ENCODE data around the gene EEPD1. TPM values are rescaled to one million over a fixed set of nuclear protein-coding genes. Genes with fewer than 3 reads are reported as not detected.

Gene EEPD1
- total RNA-seq, 1 experiment from 2014 or later, result 7.8 TPM

DNA sequence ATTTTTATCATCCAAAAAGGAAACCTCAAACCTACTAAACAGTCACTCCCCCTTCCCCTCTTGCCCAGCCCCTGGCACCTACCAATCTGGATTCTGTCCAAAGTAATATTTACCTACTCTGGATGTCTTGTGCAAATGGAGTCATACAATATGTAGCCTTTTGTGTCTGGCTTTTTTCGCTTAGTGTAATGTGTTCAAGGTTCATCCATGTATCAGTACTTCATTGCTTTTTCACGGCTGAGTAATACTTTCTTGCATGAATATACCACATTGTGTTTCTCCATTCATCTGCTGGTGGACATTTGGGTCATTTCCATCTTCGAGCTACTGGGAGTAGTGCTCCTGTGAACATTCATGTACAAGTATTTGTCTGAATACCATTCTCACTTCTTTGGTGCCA, 113.6 kb downstream of the EEPD1 start:
- ATAC-seq (no peak), DNase-seq (ENCODE audit: low spot score) (no peak)
- no peak overlapping the region for H3K27ac Mint-ChIP-seq
- ChIA-PET CTCF (interaction anchor here (1.2 kb wide), 1 partner anchor 18 kb away, joined by 3 read pairs; no protein-coding TSS in a partner anchor), POLR2A (no interaction called here)
- H3K4me3 Mint-ChIP-seq, result no peak overlapping the region
- no peaks in the 10 kb centered on the region for H3K36me3 Mint-ChIP-seq
- no peaks in the 10 kb centered on the region for H3K27me3 Mint-ChIP-seq (ENCODE audit: low read depth)
- TF ChIP-seq ZNF396 (CRISPR knock-in tag; IDR thresholded peaks at IDR 0.05; ENCODE audit: borderline replicate concordance), result no peak
- TF ChIP-seq, protein P1, sequence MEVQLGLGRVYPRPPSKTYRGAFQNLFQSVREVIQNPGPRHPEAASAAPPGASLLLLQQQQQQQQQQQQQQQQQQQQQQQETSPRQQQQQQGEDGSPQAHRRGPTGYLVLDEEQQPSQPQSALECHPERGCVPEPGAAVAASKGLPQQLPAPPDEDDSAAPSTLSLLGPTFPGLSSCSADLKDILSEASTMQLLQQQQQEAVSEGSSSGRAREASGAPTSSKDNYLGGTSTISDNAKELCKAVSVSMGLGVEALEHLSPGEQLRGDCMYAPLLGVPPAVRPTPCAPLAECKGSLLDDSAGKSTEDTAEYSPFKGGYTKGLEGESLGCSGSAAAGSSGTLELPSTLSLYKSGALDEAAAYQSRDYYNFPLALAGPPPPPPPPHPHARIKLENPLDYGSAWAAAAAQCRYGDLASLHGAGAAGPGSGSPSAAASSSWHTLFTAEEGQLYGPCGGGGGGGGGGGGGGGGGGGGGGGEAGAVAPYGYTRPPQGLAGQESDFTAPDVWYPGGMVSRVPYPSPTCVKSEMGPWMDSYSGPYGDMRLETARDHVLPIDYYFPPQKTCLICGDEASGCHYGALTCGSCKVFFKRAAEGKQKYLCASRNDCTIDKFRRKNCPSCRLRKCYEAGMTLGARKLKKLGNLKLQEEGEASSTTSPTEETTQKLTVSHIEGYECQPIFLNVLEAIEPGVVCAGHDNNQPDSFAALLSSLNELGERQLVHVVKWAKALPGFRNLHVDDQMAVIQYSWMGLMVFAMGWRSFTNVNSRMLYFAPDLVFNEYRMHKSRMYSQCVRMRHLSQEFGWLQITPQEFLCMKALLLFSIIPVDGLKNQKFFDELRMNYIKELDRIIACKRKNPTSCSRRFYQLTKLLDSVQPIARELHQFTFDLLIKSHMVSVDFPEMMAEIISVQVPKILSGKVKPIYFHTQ (CRISPR knock-in tag; IDR thresholded peaks at IDR 0.05), result no peak
- TF ChIP-seq, protein P2, sequence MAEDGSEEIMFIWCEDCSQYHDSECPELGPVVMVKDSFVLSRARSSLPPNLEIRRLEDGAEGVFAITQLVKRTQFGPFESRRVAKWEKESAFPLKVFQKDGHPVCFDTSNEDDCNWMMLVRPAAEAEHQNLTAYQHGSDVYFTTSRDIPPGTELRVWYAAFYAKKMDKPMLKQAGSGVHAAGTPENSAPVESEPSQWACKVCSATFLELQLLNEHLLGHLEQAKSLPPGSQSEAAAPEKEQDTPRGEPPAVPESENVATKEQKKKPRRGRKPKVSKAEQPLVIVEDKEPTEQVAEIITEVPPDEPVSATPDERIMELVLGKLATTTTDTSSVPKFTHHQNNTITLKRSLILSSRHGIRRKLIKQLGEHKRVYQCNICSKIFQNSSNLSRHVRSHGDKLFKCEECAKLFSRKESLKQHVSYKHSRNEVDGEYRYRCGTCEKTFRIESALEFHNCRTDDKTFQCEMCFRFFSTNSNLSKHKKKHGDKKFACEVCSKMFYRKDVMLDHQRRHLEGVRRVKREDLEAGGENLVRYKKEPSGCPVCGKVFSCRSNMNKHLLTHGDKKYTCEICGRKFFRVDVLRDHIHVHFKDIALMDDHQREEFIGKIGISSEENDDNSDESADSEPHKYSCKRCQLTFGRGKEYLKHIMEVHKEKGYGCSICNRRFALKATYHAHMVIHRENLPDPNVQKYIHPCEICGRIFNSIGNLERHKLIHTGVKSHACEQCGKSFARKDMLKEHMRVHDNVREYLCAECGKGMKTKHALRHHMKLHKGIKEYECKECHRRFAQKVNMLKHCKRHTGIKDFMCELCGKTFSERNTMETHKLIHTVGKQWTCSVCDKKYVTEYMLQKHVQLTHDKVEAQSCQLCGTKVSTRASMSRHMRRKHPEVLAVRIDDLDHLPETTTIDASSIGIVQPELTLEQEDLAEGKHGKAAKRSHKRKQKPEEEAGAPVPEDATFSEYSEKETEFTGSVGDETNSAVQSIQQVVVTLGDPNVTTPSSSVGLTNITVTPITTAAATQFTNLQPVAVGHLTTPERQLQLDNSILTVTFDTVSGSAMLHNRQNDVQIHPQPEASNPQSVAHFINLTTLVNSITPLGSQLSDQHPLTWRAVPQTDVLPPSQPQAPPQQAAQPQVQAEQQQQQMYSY (CRISPR knock-in tag; IDR thresholded peaks at IDR 0.05), result no peak
- TF ChIP-seq ZNF121 (CRISPR knock-in tag; IDR thresholded peaks at IDR 0.05), result no peak
- TF ChIP-seq, protein P3, sequence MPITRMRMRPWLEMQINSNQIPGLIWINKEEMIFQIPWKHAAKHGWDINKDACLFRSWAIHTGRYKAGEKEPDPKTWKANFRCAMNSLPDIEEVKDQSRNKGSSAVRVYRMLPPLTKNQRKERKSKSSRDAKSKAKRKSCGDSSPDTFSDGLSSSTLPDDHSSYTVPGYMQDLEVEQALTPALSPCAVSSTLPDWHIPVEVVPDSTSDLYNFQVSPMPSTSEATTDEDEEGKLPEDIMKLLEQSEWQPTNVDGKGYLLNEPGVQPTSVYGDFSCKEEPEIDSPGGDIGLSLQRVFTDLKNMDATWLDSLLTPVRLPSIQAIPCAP (CRISPR knock-in tag; IDR thresholded peaks at IDR 0.05), result no peak
- TF ChIP-seq, protein P4, sequence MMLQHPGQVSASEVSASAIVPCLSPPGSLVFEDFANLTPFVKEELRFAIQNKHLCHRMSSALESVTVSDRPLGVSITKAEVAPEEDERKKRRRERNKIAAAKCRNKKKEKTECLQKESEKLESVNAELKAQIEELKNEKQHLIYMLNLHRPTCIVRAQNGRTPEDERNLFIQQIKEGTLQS (CRISPR knock-in tag; conservative IDR thresholded peaks at IDR 0.05), result no peak
- TF ChIP-seq JUN (CRISPR knock-in tag; IDR thresholded peaks at IDR 0.05), result no peak
- TF ChIP-seq TCF7 (CRISPR knock-in tag; IDR thresholded peaks at IDR 0.05; ENCODE audit: low read depth), result no peak
- TF ChIP-seq NR3C1 (CRISPR knock-in tag; conservative IDR thresholded peaks at IDR 0.05; ENCODE audit: low read depth), result no peak
- no peak for TF ChIP-seq KAT7 (CRISPR knock-in tag; IDR thresholded peaks at IDR 0.05; ENCODE audit: borderline replicate concordance)
- no peak for TF ChIP-seq NFYB (CRISPR knock-in tag; conservative IDR thresholded peaks at IDR 0.05; ENCODE audit: low read depth)
- no peak for TF ChIP-seq CBFB (CRISPR knock-in tag; IDR thresholded peaks at IDR 0.05; ENCODE audit: low read depth)
- TF ChIP-seq, protein P5, sequence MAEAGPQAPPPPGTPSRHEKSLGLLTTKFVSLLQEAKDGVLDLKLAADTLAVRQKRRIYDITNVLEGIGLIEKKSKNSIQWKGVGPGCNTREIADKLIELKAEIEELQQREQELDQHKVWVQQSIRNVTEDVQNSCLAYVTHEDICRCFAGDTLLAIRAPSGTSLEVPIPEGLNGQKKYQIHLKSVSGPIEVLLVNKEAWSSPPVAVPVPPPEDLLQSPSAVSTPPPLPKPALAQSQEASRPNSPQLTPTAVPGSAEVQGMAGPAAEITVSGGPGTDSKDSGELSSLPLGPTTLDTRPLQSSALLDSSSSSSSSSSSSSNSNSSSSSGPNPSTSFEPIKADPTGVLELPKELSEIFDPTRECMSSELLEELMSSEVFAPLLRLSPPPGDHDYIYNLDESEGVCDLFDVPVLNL (CRISPR knock-in tag; IDR thresholded peaks at IDR 0.05; ENCODE audit: borderline replicate concordance, low read depth), result no peak
- TF ChIP-seq, protein P6, sequence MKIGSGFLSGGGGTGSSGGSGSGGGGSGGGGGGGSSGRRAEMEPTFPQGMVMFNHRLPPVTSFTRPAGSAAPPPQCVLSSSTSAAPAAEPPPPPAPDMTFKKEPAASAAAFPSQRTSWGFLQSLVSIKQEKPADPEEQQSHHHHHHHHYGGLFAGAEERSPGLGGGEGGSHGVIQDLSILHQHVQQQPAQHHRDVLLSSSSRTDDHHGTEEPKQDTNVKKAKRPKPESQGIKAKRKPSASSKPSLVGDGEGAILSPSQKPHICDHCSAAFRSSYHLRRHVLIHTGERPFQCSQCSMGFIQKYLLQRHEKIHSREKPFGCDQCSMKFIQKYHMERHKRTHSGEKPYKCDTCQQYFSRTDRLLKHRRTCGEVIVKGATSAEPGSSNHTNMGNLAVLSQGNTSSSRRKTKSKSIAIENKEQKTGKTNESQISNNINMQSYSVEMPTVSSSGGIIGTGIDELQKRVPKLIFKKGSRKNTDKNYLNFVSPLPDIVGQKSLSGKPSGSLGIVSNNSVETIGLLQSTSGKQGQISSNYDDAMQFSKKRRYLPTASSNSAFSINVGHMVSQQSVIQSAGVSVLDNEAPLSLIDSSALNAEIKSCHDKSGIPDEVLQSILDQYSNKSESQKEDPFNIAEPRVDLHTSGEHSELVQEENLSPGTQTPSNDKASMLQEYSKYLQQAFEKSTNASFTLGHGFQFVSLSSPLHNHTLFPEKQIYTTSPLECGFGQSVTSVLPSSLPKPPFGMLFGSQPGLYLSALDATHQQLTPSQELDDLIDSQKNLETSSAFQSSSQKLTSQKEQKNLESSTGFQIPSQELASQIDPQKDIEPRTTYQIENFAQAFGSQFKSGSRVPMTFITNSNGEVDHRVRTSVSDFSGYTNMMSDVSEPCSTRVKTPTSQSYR (CRISPR knock-in tag; IDR thresholded peaks at IDR 0.05), result no peak
- TF ChIP-seq ZNF138 (CRISPR knock-in tag; conservative IDR thresholded peaks at IDR 0.05), result no peak
- TF ChIP-seq, protein P7, sequence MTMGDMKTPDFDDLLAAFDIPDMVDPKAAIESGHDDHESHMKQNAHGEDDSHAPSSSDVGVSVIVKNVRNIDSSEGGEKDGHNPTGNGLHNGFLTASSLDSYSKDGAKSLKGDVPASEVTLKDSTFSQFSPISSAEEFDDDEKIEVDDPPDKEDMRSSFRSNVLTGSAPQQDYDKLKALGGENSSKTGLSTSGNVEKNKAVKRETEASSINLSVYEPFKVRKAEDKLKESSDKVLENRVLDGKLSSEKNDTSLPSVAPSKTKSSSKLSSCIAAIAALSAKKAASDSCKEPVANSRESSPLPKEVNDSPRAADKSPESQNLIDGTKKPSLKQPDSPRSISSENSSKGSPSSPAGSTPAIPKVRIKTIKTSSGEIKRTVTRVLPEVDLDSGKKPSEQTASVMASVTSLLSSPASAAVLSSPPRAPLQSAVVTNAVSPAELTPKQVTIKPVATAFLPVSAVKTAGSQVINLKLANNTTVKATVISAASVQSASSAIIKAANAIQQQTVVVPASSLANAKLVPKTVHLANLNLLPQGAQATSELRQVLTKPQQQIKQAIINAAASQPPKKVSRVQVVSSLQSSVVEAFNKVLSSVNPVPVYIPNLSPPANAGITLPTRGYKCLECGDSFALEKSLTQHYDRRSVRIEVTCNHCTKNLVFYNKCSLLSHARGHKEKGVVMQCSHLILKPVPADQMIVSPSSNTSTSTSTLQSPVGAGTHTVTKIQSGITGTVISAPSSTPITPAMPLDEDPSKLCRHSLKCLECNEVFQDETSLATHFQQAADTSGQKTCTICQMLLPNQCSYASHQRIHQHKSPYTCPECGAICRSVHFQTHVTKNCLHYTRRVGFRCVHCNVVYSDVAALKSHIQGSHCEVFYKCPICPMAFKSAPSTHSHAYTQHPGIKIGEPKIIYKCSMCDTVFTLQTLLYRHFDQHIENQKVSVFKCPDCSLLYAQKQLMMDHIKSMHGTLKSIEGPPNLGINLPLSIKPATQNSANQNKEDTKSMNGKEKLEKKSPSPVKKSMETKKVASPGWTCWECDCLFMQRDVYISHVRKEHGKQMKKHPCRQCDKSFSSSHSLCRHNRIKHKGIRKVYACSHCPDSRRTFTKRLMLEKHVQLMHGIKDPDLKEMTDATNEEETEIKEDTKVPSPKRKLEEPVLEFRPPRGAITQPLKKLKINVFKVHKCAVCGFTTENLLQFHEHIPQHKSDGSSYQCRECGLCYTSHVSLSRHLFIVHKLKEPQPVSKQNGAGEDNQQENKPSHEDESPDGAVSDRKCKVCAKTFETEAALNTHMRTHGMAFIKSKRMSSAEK (CRISPR knock-in tag; IDR thresholded peaks at IDR 0.05; ENCODE audit: borderline replicate concordance), result no peak
- TF ChIP-seq, protein P8, sequence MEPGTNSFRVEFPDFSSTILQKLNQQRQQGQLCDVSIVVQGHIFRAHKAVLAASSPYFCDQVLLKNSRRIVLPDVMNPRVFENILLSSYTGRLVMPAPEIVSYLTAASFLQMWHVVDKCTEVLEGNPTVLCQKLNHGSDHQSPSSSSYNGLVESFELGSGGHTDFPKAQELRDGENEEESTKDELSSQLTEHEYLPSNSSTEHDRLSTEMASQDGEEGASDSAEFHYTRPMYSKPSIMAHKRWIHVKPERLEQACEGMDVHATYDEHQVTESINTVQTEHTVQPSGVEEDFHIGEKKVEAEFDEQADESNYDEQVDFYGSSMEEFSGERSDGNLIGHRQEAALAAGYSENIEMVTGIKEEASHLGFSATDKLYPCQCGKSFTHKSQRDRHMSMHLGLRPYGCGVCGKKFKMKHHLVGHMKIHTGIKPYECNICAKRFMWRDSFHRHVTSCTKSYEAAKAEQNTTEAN (CRISPR knock-in tag; IDR thresholded peaks at IDR 0.05), result no peak
- no peak for TF ChIP-seq ZNF263 (CRISPR knock-in tag; IDR thresholded peaks at IDR 0.05; ENCODE audit: low read depth)
- H3K9me3 Mint-ChIP-seq, result peaks cover 5% of the 10 kb centered on the region
- H3K4me1 Mint-ChIP-seq, result peaks cover 21% of the 10 kb centered on the region
